ENCODE data around the gene IKBKE. TPM values are rescaled to one million over a fixed set of nuclear protein-coding genes. Genes with fewer than 3 reads are reported as not detected.

Gene IKBKE
- total RNA-seq, 1 experiment from 2014 or later = 5.1 TPM

- ChIA-PET CTCF (no interaction called here), RAD21 (ENCODE audit: low non-redundant PET in 1 of 2, low total read pairs in 2 of 2, uncharacterized antibody in 2 of 2, unreplicated experiment in 2 of 2) (no interaction called here), POLR2A (no interaction called here)
- no peak for TF ChIP-seq SRF (IDR thresholded peaks at IDR 0.05; ENCODE audit: low read depth)
- TF ChIP-seq ELF1 (IDR thresholded peaks at IDR 0.05; ENCODE audit: borderline replicate concordance, low read depth) = no peak
- TF ChIP-seq TCF7L2 (IDR thresholded peaks at IDR 0.05; ENCODE audit: borderline replicate concordance, extremely low read depth, insufficient read depth, insufficient read length) = no peak
- TF ChIP-seq CEBPB (IDR thresholded peaks at IDR 0.05; ENCODE audit: low read depth) = no peak
- no peak for TF ChIP-seq ZBTB33 (IDR thresholded peaks at IDR 0.05; ENCODE audit: extremely low read depth, insufficient replicate concordance, low read length)
- H2AFZ ChIP-seq (ENCODE audit: low read depth, low read length, poor library complexity, severe bottlenecking) = no peak overlapping the region
- H4K20me1 ChIP-seq (ENCODE audit: insufficient read depth) = no peaks in the 10 kb centered on the region
- H3K36me3 ChIP-seq (ENCODE audit: control insufficient read depth in 1 of 2, insufficient read depth in 2 of 2, low read length in 2 of 2) = no peaks in the 10 kb centered on the region
- H3K4me2 ChIP-seq (ENCODE audit: low read length) = no peak overlapping the region
- no peaks in the 10 kb centered on the region for H3K27me3 ChIP-seq (ENCODE audit: insufficient read depth, low read length)
- H3K9me3 ChIP-seq (ENCODE audit: control insufficient read depth in 1 of 2, insufficient read depth in 1 of 2, low read depth in 1 of 2, low read length in 2 of 2) = no peaks in the 10 kb centered on the region
- intact Hi-C loops (cut with micrococcal nuclease) = no loop called here
- H3K79me2 ChIP-seq (ENCODE audit: insufficient read depth, low read length) = no peaks in the 10 kb centered on the region
- DNase-seq (ENCODE audit: low read depth, low spot score) = no peak
- no peak overlapping the region for H3K27ac ChIP-seq (ENCODE audit: low read depth, low read length)
- no peaks in the 10 kb centered on the region for H3K9me2 ChIP-seq (ENCODE audit: insufficient read depth)
- H3K9ac ChIP-seq (ENCODE audit: low read length) = no peak overlapping the region
- no peak overlapping the region for H3K4me3 ChIP-seq (replicated peaks in 1 of 2; ENCODE audit: low read depth in 1 of 2, low read length in 2 of 2)
- H3K4me1 ChIP-seq (ENCODE audit: control insufficient read depth in 1 of 2, insufficient read depth in 2 of 2, low read length in 2 of 2) = peaks cover 19 to 31% of the 10 kb centered on the region in 2 experiments; a peak in 3 of 4 replicates
- ATAC-seq = no peak
- BruUV-seq (replicated peaks) = no TSS peak
Measured at GRCh38 chr1:206472024-206472423, 1.7 kb downstream of the IKBKE start.

- ChIA-PET POLR2A (no interaction called here), RAD21 (ENCODE audit: low non-redundant PET in 1 of 2, low total read pairs in 2 of 2, uncharacterized antibody in 2 of 2, unreplicated experiment in 2 of 2) (no interaction called here), CTCF (no interaction called here)
- Histone ChIP-seq H3K4me1 (ENCODE audit: control insufficient read depth in 1 of 2, insufficient read depth in 2 of 2, low read length in 2 of 2) (peaks cover 19 to 31% of the 10 kb centered on the region in 2 experiments; a peak in 3 of 4 replicates), H3K4me2 (ENCODE audit: low read length) (no peak overlapping the region), H3K9me3 (ENCODE audit: control insufficient read depth in 1 of 2, insufficient read depth in 1 of 2, low read depth in 1 of 2, low read length in 2 of 2) (no peaks in the 10 kb centered on the region), H3K27me3 (ENCODE audit: insufficient read depth, low read length) (no peaks in the 10 kb centered on the region), H2AFZ (ENCODE audit: low read depth, low read length, poor library complexity, severe bottlenecking) (no peak overlapping the region), H3K79me2 (ENCODE audit: insufficient read depth, low read length) (no peaks in the 10 kb centered on the region), H3K9ac (ENCODE audit: low read length) (no peak overlapping the region), H3K9me2 (ENCODE audit: insufficient read depth) (no peaks in the 10 kb centered on the region), H3K4me3 (replicated peaks in 1 of 2; ENCODE audit: low read depth in 1 of 2, low read length in 2 of 2) (no peak overlapping the region), H4K20me1 (ENCODE audit: insufficient read depth) (no peaks in the 10 kb centered on the region), H3K36me3 (ENCODE audit: control insufficient read depth in 1 of 2, insufficient read depth in 2 of 2, low read length in 2 of 2) (no peaks in the 10 kb centered on the region), H3K27ac (ENCODE audit: low read depth, low read length) (no peak overlapping the region)
- intact Hi-C loops (cut with micrococcal nuclease) = no loop called here
- BruUV-seq (replicated peaks) = no TSS peak
- ATAC-seq (no peak), DNase-seq (ENCODE audit: low read depth, low spot score) (no peak)
- TF ChIP-seq ELF1 (IDR thresholded peaks at IDR 0.05; ENCODE audit: borderline replicate concordance, low read depth) = no peak
- no peak for TF ChIP-seq EZH2phosphoT487 (IDR thresholded peaks at IDR 0.05; ENCODE audit: borderline replicate concordance)
- no peak for TF ChIP-seq RAD21 (IDR thresholded peaks at IDR 0.05; ENCODE audit: low read depth)
- TF ChIP-seq SP1 (IDR thresholded peaks at IDR 0.05; ENCODE audit: low read depth) = no peak
- no peak for TF ChIP-seq FOSL1 (IDR thresholded peaks at IDR 0.05; ENCODE audit: low read depth)
- TF ChIP-seq TCF7L2 (IDR thresholded peaks at IDR 0.05; ENCODE audit: borderline replicate concordance, extremely low read depth, insufficient read depth, insufficient read length) = no peak
- TF ChIP-seq ZNF274 (IDR thresholded peaks at IDR 0.05; ENCODE audit: low read depth, low read length) = no peak
- TF ChIP-seq CEBPB (IDR thresholded peaks at IDR 0.05; ENCODE audit: low read depth) = no peak
- TF ChIP-seq JUND (IDR thresholded peaks at IDR 0.05) = no peak
- TF ChIP-seq ZBTB33 (IDR thresholded peaks at IDR 0.05; ENCODE audit: extremely low read depth, insufficient replicate concordance, low read length) = no peak
- TF ChIP-seq SRF (IDR thresholded peaks at IDR 0.05; ENCODE audit: low read depth) = no peak
- no peak for TF ChIP-seq MAX (IDR thresholded peaks at IDR 0.05)
Measured at GRCh38 chr1:206472454-206472853, 2.2 kb downstream of the IKBKE start.
